PC-3 (cell line): Measurements from ENCODE around the gene TPP2.

Experiments used
- CTCF ChIP-seq: fragments of 300-600 bp; sonication (generic); conservative IDR thresholded peaks from 2 replicates; pipeline ENCODE4 v1.5.1; 2017; ENCODE audit warnings: antibody characterized with exemption, low read depth, mild to moderate bottlenecking, low read length
- EZH2phosphoT487 ChIP-seq: fragments of 300-600 bp; sonication (generic); IDR thresholded peaks from 2 replicates; pipeline ENCODE4 v1.6.1; 2018; ENCODE audit warnings: mild to moderate bottlenecking, antibody characterized with exemption, low read length, borderline replicate concordance

GRCh38 chr13:102651892-102652291 is 55.1 kb downstream of the TPP2 start:
- TF ChIP-seq EZH2phosphoT487 (no peak), CTCF (no peak)
